ENCODE data around the gene PRSS12.

Gene PRSS12

GRCh38 chr4:118354913-118355312, 2.1 kb upstream of the PRSS12 start:
- no peak for DNase-seq

- DNase-seq: no peak
Measured at GRCh38 chr4:118353534-118354030, 779 bp upstream of the PRSS12 start.

- DNase-seq: no peak
Measured at GRCh38 chr4:118351851-118352827, 664 bp downstream of the PRSS12 start.

GRCh38 chr4:118350961-118351360, 1.8 kb downstream of the PRSS12 start:
- no peak for DNase-seq

GRCh38 chr4:118348886-118349285, 3.9 kb downstream of the PRSS12 start:
- no peak for DNase-seq

GRCh38 chr4:118346495-118346894, 6.3 kb downstream of the PRSS12 start:
- DNase-seq: no peak

GRCh38 chr4:118345813-118346212, 7.0 kb downstream of the PRSS12 start:
- DNase-seq: no peak

GRCh38 chr4:118344801-118345200, 8.0 kb downstream of the PRSS12 start:
- DNase-seq: no peak

GRCh38 chr4:118343501-118343900, 9.3 kb downstream of the PRSS12 start:
- DNase-seq: no peak

- DNase-seq: no peak
Measured at GRCh38 chr4:118340109-118340508, 12.7 kb downstream of the PRSS12 start.

- DNase-seq: no peak
Measured at GRCh38 chr4:118338981-118339765, 13.6 kb downstream of the PRSS12 start.

- no peak for DNase-seq
Measured at GRCh38 chr4:118338518-118338917, 14.3 kb downstream of the PRSS12 start.

GRCh38 chr4:118337954-118338353, 14.8 kb downstream of the PRSS12 start:
- DNase-seq: no peak

- no peak for DNase-seq
Measured at GRCh38 chr4:118335774-118336173, 17.0 kb downstream of the PRSS12 start.

- DNase-seq: no peak
Measured at GRCh38 chr4:118335324-118335723, 17.5 kb downstream of the PRSS12 start.

GRCh38 chr4:118331352-118331751, 21.5 kb downstream of the PRSS12 start:
- DNase-seq: no peak

GRCh38 chr4:118329849-118330248, 23.0 kb downstream of the PRSS12 start:
- no peak for DNase-seq

GRCh38 chr4:118327554-118328241, 25.1 kb downstream of the PRSS12 start:
- no peak for DNase-seq

- no peak for DNase-seq
Measured at GRCh38 chr4:118326585-118326984, 26.2 kb downstream of the PRSS12 start.

GRCh38 chr4:118325431-118325830, 27.4 kb downstream of the PRSS12 start:
- no peak for DNase-seq

- no peak for DNase-seq
Measured at GRCh38 chr4:118322831-118323502, 29.8 kb downstream of the PRSS12 start.

GRCh38 chr4:118318931-118319330, 33.9 kb downstream of the PRSS12 start:
- DNase-seq: no peak
